ACC112 (cell line): ENCODE results near the gene STXBP6.

Experiments used
- H2AFZ ChIP-seq: fragments of 200-600 bp; sonication (generic); one replicate; pipeline ENCODE4 v1.6.0; 2017; ENCODE audit warnings: antibody characterized with exemption, low read length; ENCODE audit not compliant: unreplicated experiment
- H3K27ac ChIP-seq: fragments of 200-600 bp; sonication (generic); 2 replicates; pipeline ENCODE4 v1.5.1; 2014; ENCODE audit warnings: low read depth, mild to moderate bottlenecking, antibody characterized with exemption, low read length, moderate library complexity
- H3K27me3 ChIP-seq: fragments of 200-600 bp; sonication (generic); 2 replicates; pipeline ENCODE4 v1.6.1; 2014; ENCODE audit warnings: mild to moderate bottlenecking, antibody characterized with exemption, low read length, moderate library complexity, mixed read lengths; ENCODE audit not compliant: insufficient read depth
- H3K36me3 ChIP-seq: fragments of 200-600 bp; sonication (generic); 2 replicates; pipeline ENCODE4 v1.6.1; 2016; ENCODE audit warnings: mild to moderate bottlenecking, antibody characterized with exemption, low read length, moderate library complexity, mixed read lengths; ENCODE audit not compliant: insufficient read depth
- H3K4me1 ChIP-seq: fragments of 200-600 bp; sonication (generic); one replicate; pipeline ENCODE4 v1.6.1; 2016; ENCODE audit warnings: low read length, mixed read lengths; ENCODE audit not compliant: insufficient read depth, unreplicated experiment, control insufficient read depth
- H3K4me3 ChIP-seq: fragments of 200-600 bp; sonication (generic); 2 replicates; pipeline ENCODE4 v1.5.1; 2014; ENCODE audit warnings: mild to moderate bottlenecking, low read depth, low read length
- H3K79me2 ChIP-seq: fragments of 200-600 bp; sonication (generic); one replicate; pipeline ENCODE4 v1.6.0; 2016; ENCODE audit warnings: low read length; ENCODE audit not compliant: control insufficient read depth, unreplicated experiment, insufficient read depth

The STXBP6 gene

GRCh38 chr14:24956104-24956503 lies 93.8 kb downstream of the STXBP6 start:
- H2AFZ ChIP-seq = no peak overlapping the region

GRCh38 chr14:24954700-24955037 lies 95.3 kb downstream of the STXBP6 start:
- H3K4me3 ChIP-seq = no peak overlapping the region

More at GRCh38 chr14:24956104-24956503, 93.8 kb downstream of the STXBP6 start:
- Histone ChIP-seq H3K36me3 (no peaks in the 10 kb centered on the region), H3K4me3 (no peak overlapping the region), H3K79me2 (no peaks in the 10 kb centered on the region), H3K27me3 (no peaks in the 10 kb centered on the region), H3K27ac (no peak overlapping the region), H3K4me1 (no peaks in the 10 kb centered on the region)

GRCh38 chr14:24954037-24954699 lies 95.8 kb downstream of the STXBP6 start:
- Histone ChIP-seq H3K36me3 (no peaks in the 10 kb centered on the region), H2AFZ (no peak overlapping the region), H3K79me2 (no peaks in the 10 kb centered on the region), H3K27me3 (no peaks in the 10 kb centered on the region), H3K4me3 (no peak overlapping the region), H3K27ac (no peak overlapping the region), H3K4me1 (no peaks in the 10 kb centered on the region)

More at GRCh38 chr14:24954700-24955037, 95.3 kb downstream of the STXBP6 start:
- Histone ChIP-seq H3K4me1 (no peaks in the 10 kb centered on the region), H3K27ac (no peak overlapping the region), H3K36me3 (no peaks in the 10 kb centered on the region), H3K79me2 (no peaks in the 10 kb centered on the region), H2AFZ (no peak overlapping the region), H3K27me3 (no peaks in the 10 kb centered on the region)

GRCh38 chr14:24952851-24953666 lies 96.9 kb downstream of the STXBP6 start:
- H3K27me3 ChIP-seq = no peaks in the 10 kb centered on the region
- no peak overlapping the region for H3K4me3 ChIP-seq
- no peaks in the 10 kb centered on the region for H3K4me1 ChIP-seq
- H3K79me2 ChIP-seq = no peaks in the 10 kb centered on the region
- H3K36me3 ChIP-seq = no peaks in the 10 kb centered on the region
- no peak overlapping the region for H2AFZ ChIP-seq
- no peak overlapping the region for H3K27ac ChIP-seq

- Histone ChIP-seq H3K27me3 (no peaks in the 10 kb centered on the region), H3K36me3 (no peaks in the 10 kb centered on the region), H3K4me3 (no peak overlapping the region), H3K4me1 (no peaks in the 10 kb centered on the region), H3K79me2 (no peaks in the 10 kb centered on the region), H2AFZ (no peak overlapping the region), H3K27ac (no peak overlapping the region)
Observed at GRCh38 chr14:24948261-24948847, 101.6 kb downstream of the STXBP6 start.

- no peaks in the 10 kb centered on the region for H3K4me1 ChIP-seq
- H3K27ac ChIP-seq = no peak overlapping the region
- no peak overlapping the region for H3K4me3 ChIP-seq
- no peaks in the 10 kb centered on the region for H3K36me3 ChIP-seq
- no peaks in the 10 kb centered on the region for H3K79me2 ChIP-seq
- no peaks in the 10 kb centered on the region for H3K27me3 ChIP-seq
- no peak overlapping the region for H2AFZ ChIP-seq
Observed at GRCh38 chr14:24947131-24947530, 102.8 kb downstream of the STXBP6 start.

- Histone ChIP-seq H3K4me1 (no peaks in the 10 kb centered on the region), H3K27ac (no peak overlapping the region), H3K27me3 (no peaks in the 10 kb centered on the region), H2AFZ (no peak overlapping the region), H3K36me3 (no peaks in the 10 kb centered on the region), H3K4me3 (no peak overlapping the region), H3K79me2 (no peaks in the 10 kb centered on the region)
Observed at GRCh38 chr14:24944800-24945199, 105.1 kb downstream of the STXBP6 start.

GRCh38 chr14:24943024-24943423 lies 106.9 kb downstream of the STXBP6 start:
- no peak overlapping the region for H3K27ac ChIP-seq

GRCh38 chr14:24941719-24942118 lies 108.2 kb downstream of the STXBP6 start:
- H3K4me1 ChIP-seq = no peaks in the 10 kb centered on the region

More at GRCh38 chr14:24943024-24943423, 106.9 kb downstream of the STXBP6 start:
- H3K4me3 ChIP-seq = no peak overlapping the region
- H3K79me2 ChIP-seq = no peaks in the 10 kb centered on the region
- no peak overlapping the region for H2AFZ ChIP-seq
- no peaks in the 10 kb centered on the region for H3K36me3 ChIP-seq
- H3K27me3 ChIP-seq = no peaks in the 10 kb centered on the region
- H3K4me1 ChIP-seq = no peaks in the 10 kb centered on the region

GRCh38 chr14:24940213-24940783 lies 109.6 kb downstream of the STXBP6 start:
- Histone ChIP-seq H3K4me1 (no peaks in the 10 kb centered on the region), H3K4me3 (no peak overlapping the region), H3K36me3 (no peaks in the 10 kb centered on the region), H3K79me2 (no peaks in the 10 kb centered on the region), H2AFZ (no peak overlapping the region), H3K27me3 (no peaks in the 10 kb centered on the region), H3K27ac (no peak overlapping the region)

More at GRCh38 chr14:24941719-24942118, 108.2 kb downstream of the STXBP6 start:
- H3K79me2 ChIP-seq = no peaks in the 10 kb centered on the region
- no peak overlapping the region for H3K4me3 ChIP-seq
- H3K27ac ChIP-seq = no peak overlapping the region
- no peaks in the 10 kb centered on the region for H3K36me3 ChIP-seq
- H3K27me3 ChIP-seq = no peaks in the 10 kb centered on the region
- H2AFZ ChIP-seq = no peak overlapping the region
